Measurements from ENCODE around the gene HID1. TPM values are rescaled to one million over a fixed set of nuclear protein-coding genes. Genes with fewer than 3 reads are reported as not detected.

HID1 gene
- total RNA-seq, 1 donor from 2014 or later = 2.6 TPM

DNA sequence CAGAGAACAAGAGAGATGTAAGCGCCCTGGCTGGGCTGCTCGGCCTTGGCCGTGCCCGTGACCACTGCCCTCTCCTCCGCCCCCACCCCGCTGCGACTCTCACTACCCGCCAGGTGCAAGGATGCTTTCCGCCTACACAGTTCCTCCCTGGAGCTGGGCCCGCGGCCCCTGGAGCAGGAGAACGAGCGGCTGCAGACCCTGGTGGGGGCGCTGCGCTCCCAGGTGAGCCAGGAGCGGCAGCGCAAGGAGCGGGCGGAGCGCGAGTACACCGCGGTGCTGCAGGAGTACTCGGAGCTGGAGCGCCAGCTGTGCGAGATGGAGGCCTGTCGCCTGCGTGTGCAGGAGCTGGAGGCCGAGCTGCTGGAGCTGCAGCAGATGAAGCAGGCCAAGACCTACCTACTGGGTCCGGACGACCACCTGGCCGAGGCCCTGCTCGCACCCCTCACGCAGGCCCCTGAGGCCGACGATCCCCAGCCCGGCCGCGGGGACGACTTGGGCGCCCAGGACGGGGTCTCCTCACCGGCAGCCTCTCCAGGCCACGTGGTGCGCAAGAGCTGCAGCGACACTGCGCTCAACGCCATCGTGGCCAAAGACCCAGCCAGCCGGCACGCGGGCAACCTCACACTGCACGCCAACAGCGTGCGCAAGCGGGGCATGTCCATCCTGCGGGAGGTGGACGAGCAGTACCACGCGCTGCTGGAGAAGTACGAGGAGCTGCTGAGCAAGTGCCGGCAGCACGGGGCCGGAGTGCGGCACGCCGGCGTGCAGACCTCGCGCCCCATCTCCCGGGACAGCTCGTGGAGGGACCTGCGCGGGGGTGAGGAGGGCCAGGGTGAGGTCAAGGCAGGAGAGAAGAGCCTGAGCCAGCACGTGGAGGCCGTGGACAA, 30.8 kb upstream of the HID1 start:
- FAIRE-seq = no peak
- H3K4me3 Mint-ChIP-seq (ENCODE audit: unreplicated experiment) = no peak overlapping the region
- Histone ChIP-seq H3K36me3 (ENCODE audit: insufficient read depth, low read length) (peaks cover 13% of the 10 kb centered on the region), H3K27ac (ENCODE audit: low read depth, low read length) (no peak overlapping the region), H3K9me3 (ENCODE audit: insufficient read depth, low read depth, low read length) (no peaks in the 10 kb centered on the region), H4K20me1 (ENCODE audit: insufficient read depth, low read length) (peaks cover 34% of the 10 kb centered on the region), H3K79me2 (ENCODE audit: insufficient read depth, low read length) (peaks cover 14% of the 10 kb centered on the region), H3K4me2 (ENCODE audit: low read length) (no peak overlapping the region), H3K4me3 (ENCODE audit: insufficient read depth, low read depth, low read length) (no peak overlapping the region), H2AFZ (ENCODE audit: low read depth, low read length) (no peak overlapping the region), H3K9ac (ENCODE audit: low read length) (no peak overlapping the region), H3K27me3 (ENCODE audit: insufficient read depth, low read length) (no peaks in the 10 kb centered on the region), H3K4me1 (ENCODE audit: insufficient read depth, low read length) (no peaks in the 10 kb centered on the region)
- H3K9me3 Mint-ChIP-seq (ENCODE audit: unreplicated experiment) = no peaks in the 10 kb centered on the region
- H3K4me1 Mint-ChIP-seq (ENCODE audit: low read depth, unreplicated experiment) = peaks cover 7% of the 10 kb centered on the region
- TF ChIP-seq, protein P1, sequence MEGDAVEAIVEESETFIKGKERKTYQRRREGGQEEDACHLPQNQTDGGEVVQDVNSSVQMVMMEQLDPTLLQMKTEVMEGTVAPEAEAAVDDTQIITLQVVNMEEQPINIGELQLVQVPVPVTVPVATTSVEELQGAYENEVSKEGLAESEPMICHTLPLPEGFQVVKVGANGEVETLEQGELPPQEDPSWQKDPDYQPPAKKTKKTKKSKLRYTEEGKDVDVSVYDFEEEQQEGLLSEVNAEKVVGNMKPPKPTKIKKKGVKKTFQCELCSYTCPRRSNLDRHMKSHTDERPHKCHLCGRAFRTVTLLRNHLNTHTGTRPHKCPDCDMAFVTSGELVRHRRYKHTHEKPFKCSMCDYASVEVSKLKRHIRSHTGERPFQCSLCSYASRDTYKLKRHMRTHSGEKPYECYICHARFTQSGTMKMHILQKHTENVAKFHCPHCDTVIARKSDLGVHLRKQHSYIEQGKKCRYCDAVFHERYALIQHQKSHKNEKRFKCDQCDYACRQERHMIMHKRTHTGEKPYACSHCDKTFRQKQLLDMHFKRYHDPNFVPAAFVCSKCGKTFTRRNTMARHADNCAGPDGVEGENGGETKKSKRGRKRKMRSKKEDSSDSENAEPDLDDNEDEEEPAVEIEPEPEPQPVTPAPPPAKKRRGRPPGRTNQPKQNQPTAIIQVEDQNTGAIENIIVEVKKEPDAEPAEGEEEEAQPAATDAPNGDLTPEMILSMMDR (IDR thresholded peaks at IDR 0.05; ENCODE audit: insufficient read depth, low read depth, low read length) = no peak
- TF ChIP-seq EZH2 (IDR thresholded peaks at IDR 0.05; ENCODE audit: insufficient read depth, low read length) = no peak
- H3K27me3 Mint-ChIP-seq (ENCODE audit: low read depth, unreplicated experiment) = no peaks in the 10 kb centered on the region
- no peak for DNase-seq (ENCODE audit: low read depth)
- H3K36me3 Mint-ChIP-seq (ENCODE audit: low read depth, unreplicated experiment) = peaks cover 18% of the 10 kb centered on the region
- no peak overlapping the region for H3K27ac Mint-ChIP-seq (ENCODE audit: unreplicated experiment)

DNA sequence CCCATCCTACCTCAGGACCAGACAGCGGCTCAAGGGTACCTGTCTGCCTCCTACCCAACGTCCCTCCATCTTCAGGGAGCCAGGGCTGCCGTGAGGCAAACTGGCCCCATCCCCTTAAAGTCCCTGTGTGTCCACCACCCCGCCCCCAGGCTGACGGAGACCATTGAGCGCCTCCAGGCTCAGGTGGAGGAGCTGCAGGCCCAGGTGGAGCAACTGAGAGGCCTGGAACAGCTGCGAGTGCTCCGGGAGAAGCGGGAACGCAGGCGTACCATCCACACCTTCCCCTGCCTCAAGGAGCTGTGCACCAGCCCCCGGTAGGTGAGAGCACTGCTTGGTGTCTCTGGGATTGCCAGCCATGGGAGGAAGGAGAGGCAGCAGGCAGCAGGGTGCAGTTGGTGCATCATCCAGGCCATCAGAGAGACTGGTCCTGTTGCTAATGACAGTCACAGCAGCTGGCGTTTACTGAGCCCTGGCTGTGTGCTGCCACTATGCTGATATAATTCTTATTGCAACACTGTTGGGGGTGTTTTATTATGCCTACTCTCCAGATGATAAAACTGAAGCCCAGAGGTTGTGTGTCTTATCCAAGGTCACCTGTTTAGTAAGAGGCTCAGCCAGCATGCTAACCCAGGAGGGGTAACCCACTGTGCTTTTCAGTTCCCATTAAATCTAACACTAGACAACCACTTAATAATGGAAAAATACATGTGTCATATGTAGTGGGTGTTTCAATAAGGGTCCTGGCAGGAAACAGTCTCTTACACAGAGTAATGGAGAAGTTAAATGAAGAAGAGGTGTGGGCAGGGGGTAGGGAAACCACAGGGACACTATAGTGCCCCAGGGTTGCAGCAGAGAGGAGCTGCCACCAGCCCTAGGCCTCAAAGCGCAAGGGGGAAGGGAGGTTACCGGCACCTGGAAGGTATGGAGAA, 29.6 kb upstream of the HID1 start:
- TF ChIP-seq, protein P1 (IDR thresholded peaks at IDR 0.05; ENCODE audit: insufficient read depth, low read depth, low read length) = no peak
- no peak for TF ChIP-seq EZH2 (IDR thresholded peaks at IDR 0.05; ENCODE audit: insufficient read depth, low read length)
- peaks cover 8% of the 10 kb centered on the region for H3K4me1 Mint-ChIP-seq (ENCODE audit: low read depth, unreplicated experiment)
- no peak overlapping the region for H2AFZ ChIP-seq (ENCODE audit: low read depth, low read length)
- no peaks in the 10 kb centered on the region for H3K9me3 ChIP-seq (ENCODE audit: insufficient read depth, low read depth, low read length)
- H3K27me3 Mint-ChIP-seq (ENCODE audit: low read depth, unreplicated experiment) = no peaks in the 10 kb centered on the region
- no peak overlapping the region for H3K4me2 ChIP-seq (ENCODE audit: low read length)
- H3K4me3 Mint-ChIP-seq (ENCODE audit: unreplicated experiment) = no peak overlapping the region
- DNase-seq (ENCODE audit: low read depth) (no peak), FAIRE-seq (no peak)
- H3K79me2 ChIP-seq (ENCODE audit: insufficient read depth, low read length) = peaks cover 22% of the 10 kb centered on the region
- H3K36me3 Mint-ChIP-seq (ENCODE audit: low read depth, unreplicated experiment) = peaks cover 16% of the 10 kb centered on the region
- H3K4me3 ChIP-seq (ENCODE audit: insufficient read depth, low read depth, low read length) = no peak overlapping the region
- no peak overlapping the region for H3K27ac Mint-ChIP-seq (ENCODE audit: unreplicated experiment)
- no peaks in the 10 kb centered on the region for H3K9me3 Mint-ChIP-seq (ENCODE audit: unreplicated experiment)
- peaks cover 42% of the 10 kb centered on the region for H4K20me1 ChIP-seq (ENCODE audit: insufficient read depth, low read length)
- H3K27ac ChIP-seq (ENCODE audit: low read depth, low read length) = no peak overlapping the region
- H3K4me1 ChIP-seq (ENCODE audit: insufficient read depth, low read length) = no peaks in the 10 kb centered on the region
- no peak overlapping the region for H3K9ac ChIP-seq (ENCODE audit: low read length)
- peaks cover 13% of the 10 kb centered on the region for H3K36me3 ChIP-seq (ENCODE audit: insufficient read depth, low read length)
- H3K27me3 ChIP-seq (ENCODE audit: insufficient read depth, low read length) = no peaks in the 10 kb centered on the region
